ENCODE data around the gene ACTL8. TPM values are rescaled to one million over a fixed set of nuclear protein-coding genes. Genes with fewer than 3 reads are reported as not detected.

ACTL8 gene
- total and polyA plus RNA-seq, 7 experiments from 2014 or later: not detected

- no peaks in the 10 kb centered on the region for H3K27me3 ChIP-seq (ENCODE audit: control insufficient read depth in 2 of 2, insufficient read depth in 2 of 2, low read length in 2 of 2)
- CTCF ChIA-PET: no interaction called here
- Mint-ChIP-seq H3K36me3 (peaks cover 0 to 5% (median 0%) of the 10 kb centered on the region in 5 donors), H3K4me1 (no peaks in the 10 kb centered on the region), H3K27ac (no peak overlapping the region), H3K27me3 (peaks cover 0 to 14% (median 3%) of the 10 kb centered on the region in 5 donors), H3K4me3 (no peak overlapping the region), H3K9me3 (peaks cover 0 to 11% (median 2%) of the 10 kb centered on the region in 11 donors)
- H3K36me3 ChIP-seq (ENCODE audit: control insufficient read depth in 2 of 3, insufficient read depth in 3 of 3, low read length in 3 of 3): no peaks in the 10 kb centered on the region
- intact Hi-C loops (cut with micrococcal nuclease): no loop called here
- DNase-seq (no peak), ATAC-seq (no peak)
- H3K27ac ChIP-seq (ENCODE audit: low read depth, low read length): no peak overlapping the region
- POLR2A ChIA-PET: no interaction called here
- no peaks in the 10 kb centered on the region for H3K9me3 ChIP-seq (ENCODE audit: control insufficient read depth in 2 of 3, low read length in 3 of 3)
- H3K4me3 ChIP-seq (ENCODE audit: low read length): no peak overlapping the region
- H3K4me1 ChIP-seq (ENCODE audit: control insufficient read depth in 2 of 2, insufficient read depth in 2 of 2, low read length in 2 of 2): no peaks in the 10 kb centered on the region
These were observed 29.1 kb upstream of the ACTL8 start for GRCh38 chr1:17725811-17726582.

- no peaks in the 10 kb centered on the region for H3K36me3 ChIP-seq (ENCODE audit: control insufficient read depth in 2 of 3, insufficient read depth in 3 of 3, low read length in 3 of 3)
- H3K9me3 Mint-ChIP-seq: peaks cover 0 to 11% (median 2%) of the 10 kb centered on the region in 11 donors
- no peaks in the 10 kb centered on the region for H3K4me1 Mint-ChIP-seq
- intact Hi-C loops (cut with micrococcal nuclease): no loop called here
- DNase-seq (no peak), ATAC-seq (no peak)
- H3K27ac Mint-ChIP-seq: no peak overlapping the region
- H3K4me3 ChIP-seq (ENCODE audit: low read length): no peak overlapping the region
- H3K4me3 Mint-ChIP-seq: no peak overlapping the region
- POLR2A ChIA-PET: no interaction called here
- H3K4me1 ChIP-seq (ENCODE audit: control insufficient read depth in 2 of 2, insufficient read depth in 2 of 2, low read length in 2 of 2): no peaks in the 10 kb centered on the region
- H3K27ac ChIP-seq (ENCODE audit: low read depth, low read length): no peak overlapping the region
- peaks cover 0 to 5% (median 0%) of the 10 kb centered on the region in 5 donors for H3K36me3 Mint-ChIP-seq
- CTCF ChIA-PET: no interaction called here
- H3K9me3 ChIP-seq (ENCODE audit: control insufficient read depth in 2 of 3, low read length in 3 of 3): no peaks in the 10 kb centered on the region
- H3K27me3 ChIP-seq (ENCODE audit: control insufficient read depth in 2 of 2, insufficient read depth in 2 of 2, low read length in 2 of 2): no peaks in the 10 kb centered on the region
- peaks cover 0 to 7% (median 0%) of the 10 kb centered on the region in 5 donors for H3K27me3 Mint-ChIP-seq
These were observed 26.9 kb upstream of the ACTL8 start for GRCh38 chr1:17728123-17728712.

- intact Hi-C loops (cut with micrococcal nuclease): no loop called here
- H3K27ac Mint-ChIP-seq: no peak overlapping the region
- H3K4me1 ChIP-seq (ENCODE audit: control insufficient read depth in 2 of 2, insufficient read depth in 2 of 2, low read length in 2 of 2): no peaks in the 10 kb centered on the region
- H3K36me3 ChIP-seq (ENCODE audit: control insufficient read depth in 2 of 3, insufficient read depth in 3 of 3, low read length in 3 of 3): no peaks in the 10 kb centered on the region
- H3K4me3 ChIP-seq (ENCODE audit: low read length): no peak overlapping the region
- POLR2A ChIA-PET: no interaction called here
- H3K4me1 Mint-ChIP-seq: no peaks in the 10 kb centered on the region
- H3K27me3 ChIP-seq (ENCODE audit: control insufficient read depth in 2 of 2, insufficient read depth in 2 of 2, low read length in 2 of 2): no peaks in the 10 kb centered on the region
- no peak overlapping the region for H3K4me3 Mint-ChIP-seq
- H3K9me3 ChIP-seq (ENCODE audit: control insufficient read depth in 2 of 3, low read length in 3 of 3): no peaks in the 10 kb centered on the region
- DNase-seq: no peak
- CTCF ChIA-PET: no interaction called here
- peaks cover 0 to 5% (median 0%) of the 10 kb centered on the region in 5 donors for H3K36me3 Mint-ChIP-seq
- no peak overlapping the region for H3K27ac ChIP-seq (ENCODE audit: low read depth, low read length)
- H3K9me3 Mint-ChIP-seq: peaks cover 0 to 11% (median 2%) of the 10 kb centered on the region in 11 donors
- H3K27me3 Mint-ChIP-seq: peaks cover 0 to 7% (median 0%) of the 10 kb centered on the region in 5 donors
- ATAC-seq: no peak
These were observed 25.9 kb upstream of the ACTL8 start for GRCh38 chr1:17729248-17729647.

GRCh38 chr1:17729909-17730308 is 25.2 kb upstream of the ACTL8 start:
- Mint-ChIP-seq H3K27ac (no peak overlapping the region), H3K4me1 (no peaks in the 10 kb centered on the region), H3K4me3 (no peak overlapping the region), H3K36me3 (peaks cover 0 to 5% (median 0%) of the 10 kb centered on the region in 5 donors), H3K27me3 (peaks cover 0 to 7% (median 0%) of the 10 kb centered on the region in 5 donors), H3K9me3 (peaks cover 0 to 11% (median 2%) of the 10 kb centered on the region in 11 donors)
- Histone ChIP-seq H3K9me3 (ENCODE audit: control insufficient read depth in 2 of 3, low read length in 3 of 3) (no peaks in the 10 kb centered on the region), H3K27ac (ENCODE audit: low read depth, low read length) (no peak overlapping the region), H3K4me3 (ENCODE audit: low read length) (no peak overlapping the region), H3K27me3 (ENCODE audit: control insufficient read depth in 2 of 2, insufficient read depth in 2 of 2, low read length in 2 of 2) (no peaks in the 10 kb centered on the region), H3K36me3 (ENCODE audit: control insufficient read depth in 2 of 3, insufficient read depth in 3 of 3, low read length in 3 of 3) (no peaks in the 10 kb centered on the region), H3K4me1 (ENCODE audit: control insufficient read depth in 2 of 2, insufficient read depth in 2 of 2, low read length in 2 of 2) (no peaks in the 10 kb centered on the region)
- no peak for DNase-seq
- intact Hi-C loops (cut with micrococcal nuclease): no loop called here
- POLR2A ChIA-PET: no interaction called here
- no peak for ATAC-seq
- CTCF ChIA-PET: no interaction called here

GRCh38 chr1:17731460-17731859 is 23.7 kb upstream of the ACTL8 start:
- ChIA-PET POLR2A (no interaction called here), CTCF (no interaction called here)
- Mint-ChIP-seq H3K4me3 (no peak overlapping the region), H3K9me3 (peaks cover 0 to 11% (median 2%) of the 10 kb centered on the region in 11 donors), H3K4me1 (no peaks in the 10 kb centered on the region), H3K36me3 (peaks cover 0 to 5% (median 0%) of the 10 kb centered on the region in 5 donors), H3K27ac (no peak overlapping the region), H3K27me3 (peaks cover 0 to 4% (median 0%) of the 10 kb centered on the region in 5 donors)
- Histone ChIP-seq H3K9me3 (ENCODE audit: control insufficient read depth in 2 of 3, low read length in 3 of 3) (no peaks in the 10 kb centered on the region), H3K4me1 (ENCODE audit: control insufficient read depth in 2 of 2, insufficient read depth in 2 of 2, low read length in 2 of 2) (no peaks in the 10 kb centered on the region), H3K27ac (ENCODE audit: low read depth, low read length) (no peak overlapping the region), H3K4me3 (ENCODE audit: low read length) (no peak overlapping the region), H3K36me3 (ENCODE audit: control insufficient read depth in 2 of 3, insufficient read depth in 3 of 3, low read length in 3 of 3) (no peaks in the 10 kb centered on the region), H3K27me3 (ENCODE audit: control insufficient read depth in 2 of 2, insufficient read depth in 2 of 2, low read length in 2 of 2) (no peaks in the 10 kb centered on the region)
- no peak for ATAC-seq
- DNase-seq: no peak
- intact Hi-C loops (cut with micrococcal nuclease): no loop called here

GRCh38 chr1:17732475-17732874 is 22.7 kb upstream of the ACTL8 start:
- POLR2A ChIA-PET: no interaction called here
- no peak for ATAC-seq
- H3K27me3 Mint-ChIP-seq: peaks cover 0 to 4% (median under 1%) of the 10 kb centered on the region in 5 donors

GRCh38 chr1:17733661-17734060 is 21.5 kb upstream of the ACTL8 start:
- Mint-ChIP-seq H3K4me3 (no peak overlapping the region), H3K9me3 (peaks cover 0 to 5% (median 0%) of the 10 kb centered on the region in 11 donors), H3K27ac (no peak overlapping the region), H3K27me3 (peaks cover 0 to 6% (median 4%) of the 10 kb centered on the region in 5 donors), H3K4me1 (no peaks in the 10 kb centered on the region), H3K36me3 (peaks cover 0 to 5% (median 0%) of the 10 kb centered on the region in 5 donors)
- Histone ChIP-seq H3K36me3 (ENCODE audit: control insufficient read depth in 2 of 3, insufficient read depth in 3 of 3, low read length in 3 of 3) (no peaks in the 10 kb centered on the region), H3K27me3 (ENCODE audit: control insufficient read depth in 2 of 2, insufficient read depth in 2 of 2, low read length in 2 of 2) (no peaks in the 10 kb centered on the region), H3K4me3 (ENCODE audit: low read length) (no peak overlapping the region), H3K27ac (ENCODE audit: low read depth, low read length) (no peak overlapping the region), H3K4me1 (ENCODE audit: control insufficient read depth in 2 of 2, insufficient read depth in 2 of 2, low read length in 2 of 2) (no peaks in the 10 kb centered on the region), H3K9me3 (ENCODE audit: control insufficient read depth in 2 of 3, low read length in 3 of 3) (no peaks in the 10 kb centered on the region)
- CTCF ChIA-PET: no interaction called here
- DNase-seq: no peak
- intact Hi-C loops (cut with micrococcal nuclease): no loop called here
- POLR2A ChIA-PET: no interaction called here
- no peak for ATAC-seq

More at GRCh38 chr1:17732475-17732874, 22.7 kb upstream of the ACTL8 start:
- H3K4me1 ChIP-seq (ENCODE audit: control insufficient read depth in 2 of 2, insufficient read depth in 2 of 2, low read length in 2 of 2): no peaks in the 10 kb centered on the region
- Mint-ChIP-seq H3K27ac (no peak overlapping the region), H3K4me1 (no peaks in the 10 kb centered on the region), H3K9me3 (peaks cover 0 to 11% (median 2%) of the 10 kb centered on the region in 11 donors), H3K36me3 (peaks cover 0 to 5% (median 0%) of the 10 kb centered on the region in 5 donors), H3K4me3 (no peak overlapping the region)
- no peak overlapping the region for H3K27ac ChIP-seq (ENCODE audit: low read depth, low read length)
- no peaks in the 10 kb centered on the region for H3K27me3 ChIP-seq (ENCODE audit: control insufficient read depth in 2 of 2, insufficient read depth in 2 of 2, low read length in 2 of 2)
- CTCF ChIA-PET: no interaction called here
- intact Hi-C loops (cut with micrococcal nuclease): no loop called here
- H3K36me3 ChIP-seq (ENCODE audit: control insufficient read depth in 2 of 3, insufficient read depth in 3 of 3, low read length in 3 of 3): no peaks in the 10 kb centered on the region
- no peak overlapping the region for H3K4me3 ChIP-seq (ENCODE audit: low read length)
- no peaks in the 10 kb centered on the region for H3K9me3 ChIP-seq (ENCODE audit: control insufficient read depth in 2 of 3, low read length in 3 of 3)
- no peak for DNase-seq

All from naive thymus-derived CD4-positive, alpha-beta T cell (primary cell).